Trophoblast cell (in vitro differentiated cells and primary cell): Measurements from ENCODE around the gene AGRP.

Experiments used
- DNase-seq, 2 donors: peaks; one replicate each; pipeline ENCODE4 v3.0.0-alpha.2; 2016
- H2AFZ ChIP-seq: 2 replicates; pipeline ENCODE4 v1.6.1; 2013; ENCODE audit warnings: low read length, moderate library complexity, mild to moderate bottlenecking; ENCODE audit not compliant: insufficient read depth, poor library complexity
- H2AK5ac ChIP-seq: 2 replicates; pipeline ENCODE4 v1.6.1; 2013; ENCODE audit warnings: mild to moderate bottlenecking, low read length
- H2BK120ac ChIP-seq: 2 replicates; pipeline ENCODE4 v1.6.1; 2013; ENCODE audit warnings: low read length, mild to moderate bottlenecking, moderate library complexity; ENCODE audit not compliant: insufficient read depth, poor library complexity
- H2BK12ac ChIP-seq: 2 replicates; pipeline ENCODE4 v1.6.1; 2013; ENCODE audit warnings: mild to moderate bottlenecking, low read length, moderate library complexity
- H2BK5ac ChIP-seq: 2 replicates; pipeline ENCODE4 v1.6.1; 2013; ENCODE audit warnings: low read length, low read depth, moderate library complexity, mild to moderate bottlenecking; ENCODE audit not compliant: poor library complexity
- H3K14ac ChIP-seq: 2 replicates; pipeline ENCODE4 v1.6.1; 2013; ENCODE audit warnings: mild to moderate bottlenecking, low read length
- H3K18ac ChIP-seq: 2 replicates; pipeline ENCODE4 v1.6.1; 2013; ENCODE audit warnings: mild to moderate bottlenecking, low read length
- H3K23ac ChIP-seq: 2 replicates; pipeline ENCODE4 v1.6.1; 2013; ENCODE audit warnings: low read length
- H3K27ac ChIP-seq: 2 replicates; pipeline ENCODE4 v1.5.1; 2013; ENCODE audit warnings: low read depth, mild to moderate bottlenecking, inconsistent platforms, low read length, moderate library complexity
- H3K27me3 ChIP-seq: 2 replicates; pipeline ENCODE4 v1.6.1; 2013; ENCODE audit warnings: inconsistent platforms, mild to moderate bottlenecking, low read length, moderate library complexity; ENCODE audit not compliant: insufficient read depth
- H3K36me3 ChIP-seq, 2 experiments: 1 replicate in 1 of 2; 2 replicates in 1 of 2; pipeline ENCODE4 v1.6.1; 2013; ENCODE audit warnings: low read length in 2 of 2, mild to moderate bottlenecking in 2 of 2, moderate library complexity in 1 of 2; ENCODE audit not compliant: insufficient read depth in 2 of 2, control insufficient read depth in 1 of 2
- H3K4ac ChIP-seq: 2 replicates; pipeline ENCODE4 v1.6.1; 2013; ENCODE audit warnings: low read depth, mild to moderate bottlenecking, low read length, moderate library complexity
- H3K4me1 ChIP-seq, 2 experiments: 1 replicate in 1 of 2; 2 replicates in 1 of 2; pipeline ENCODE4 v1.6.1; 2013; ENCODE audit warnings: low read length in 2 of 2, mild to moderate bottlenecking in 2 of 2, moderate library complexity in 1 of 2; ENCODE audit not compliant: insufficient read depth in 2 of 2, control insufficient read depth in 1 of 2
- H3K4me2 ChIP-seq: 2 replicates; pipeline ENCODE4 v1.6.1; 2013; ENCODE audit warnings: inconsistent platforms, mild to moderate bottlenecking, low read length, moderate library complexity
- H3K4me3 ChIP-seq: 2 replicates; pipeline ENCODE4 v1.5.1; 2013; ENCODE audit warnings: mild to moderate bottlenecking, low read depth, low read length, inconsistent platforms
- H3K79me1 ChIP-seq: one replicate; pipeline ENCODE4 v1.6.1; 2013; ENCODE audit warnings: low read length
- H3K79me2 ChIP-seq: 2 replicates; pipeline ENCODE4 v1.6.1; 2013; ENCODE audit warnings: low read length, mild to moderate bottlenecking; ENCODE audit not compliant: control insufficient read depth, insufficient read depth, poor library complexity
- H3K9ac ChIP-seq: 2 replicates; pipeline ENCODE4 v1.6.1; 2013; ENCODE audit warnings: mild to moderate bottlenecking, low read length
- H3K9me3 ChIP-seq: 2 replicates; pipeline ENCODE4 v1.6.1; 2013; ENCODE audit warnings: low read depth, mild to moderate bottlenecking, control low read depth, inconsistent platforms, low read length; ENCODE audit not compliant: insufficient read depth
- H4K12ac ChIP-seq: 2 replicates; pipeline ENCODE4 v1.6.1; 2013; ENCODE audit warnings: low read depth, mild to moderate bottlenecking, low read length, moderate library complexity
- H4K8ac ChIP-seq: 2 replicates; pipeline ENCODE4 v1.6.1; 2013; ENCODE audit warnings: low read depth, mild to moderate bottlenecking, low read length, moderate library complexity
- H4K91ac ChIP-seq: one replicate; pipeline ENCODE4 v1.6.1; 2013; ENCODE audit warnings: low read depth, mild to moderate bottlenecking, low read length, moderate library complexity
- WGBS: extraction: QIAGEN DNeasy Blood & Tissue Kit; methylation state at CpG from one replicate; pipeline ENCODE4 v1.1.7; 2013; ENCODE audit warnings: missing lambda C conversion rate; ENCODE audit not compliant: insufficient read length, insufficient coverage; ENCODE audit errors: extremely low coverage; 5-methylcytosine and 5-hydroxymethylcytosine counted together

Gene AGRP

DNA sequence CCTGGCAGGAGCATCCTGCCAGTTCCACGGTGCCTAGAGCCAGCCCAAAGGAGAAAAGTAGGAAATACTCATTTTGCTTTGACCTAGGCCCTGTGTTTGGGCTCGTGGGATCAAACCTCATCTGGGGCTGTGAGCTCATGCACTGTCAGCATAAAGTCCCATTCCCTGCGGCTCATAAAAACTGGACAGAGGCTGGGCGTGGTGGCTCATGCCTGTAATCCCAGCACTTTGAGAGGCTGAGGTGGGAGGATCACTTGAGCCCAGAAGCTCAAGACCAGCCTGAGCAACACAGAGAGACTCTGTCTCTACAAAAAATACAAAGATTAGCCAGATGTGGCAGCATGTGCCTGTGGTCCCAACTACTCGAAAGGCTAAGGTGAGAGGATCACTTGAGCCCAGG, 20.3 kb downstream of the AGRP start:
- H2AK5ac ChIP-seq: no peak overlapping the region
- H3K79me1 ChIP-seq: no peaks in the 10 kb centered on the region
- peaks cover 3 to 4% of the 10 kb centered on the region in 2 experiments for H3K4me1 ChIP-seq
- no peak overlapping the region for H2BK12ac ChIP-seq
- WGBS: no CpG with 5 or more reads among the region's 5 CpGs
- H4K91ac ChIP-seq: no peak overlapping the region
- H3K14ac ChIP-seq: no peak overlapping the region
- no peak overlapping the region for H3K4me3 ChIP-seq
- H3K79me2 ChIP-seq: no peaks in the 10 kb centered on the region
- H2AFZ ChIP-seq: no peak overlapping the region
- H2BK120ac ChIP-seq: no peak overlapping the region
- H3K27me3 ChIP-seq: no peaks in the 10 kb centered on the region
- H3K18ac ChIP-seq: no peak overlapping the region
- no peak overlapping the region for H3K4ac ChIP-seq
- no peak for DNase-seq
- H3K4me2 ChIP-seq: no peak overlapping the region
- H3K23ac ChIP-seq: no peak overlapping the region
- no peak overlapping the region for H4K8ac ChIP-seq
- no peak overlapping the region for H2BK5ac ChIP-seq
- H3K27ac ChIP-seq: no peak overlapping the region
- H4K12ac ChIP-seq: no peak overlapping the region
- H3K9ac ChIP-seq: no peak overlapping the region
- H3K36me3 ChIP-seq: peaks cover 13 to 19% of the 10 kb centered on the region in 2 experiments
- no peaks in the 10 kb centered on the region for H3K9me3 ChIP-seq

DNA sequence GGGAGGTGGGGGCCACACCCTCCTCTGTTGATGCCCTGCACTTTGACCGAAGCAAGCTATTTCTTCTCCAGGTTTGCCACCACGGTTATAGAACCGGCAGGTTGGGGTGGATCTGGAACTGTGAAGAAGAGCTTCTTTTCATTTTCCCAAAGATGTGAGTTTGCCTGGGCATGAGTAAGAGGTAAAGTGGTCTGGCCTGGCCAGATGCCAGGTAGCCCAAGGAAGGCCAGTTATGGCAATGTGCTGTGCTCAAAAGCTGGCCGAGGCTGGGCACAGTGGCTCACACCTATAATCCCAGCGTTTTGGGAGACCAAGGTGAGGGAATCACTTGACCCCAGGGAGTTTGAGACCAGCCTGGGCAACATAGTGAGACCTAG, 21.1 kb downstream of the AGRP start:
- Histone ChIP-seq H2BK120ac (no peak overlapping the region), H3K27ac (no peak overlapping the region), H4K91ac (no peak overlapping the region), H3K79me2 (no peaks in the 10 kb centered on the region), H3K4me3 (no peak overlapping the region), H3K18ac (no peak overlapping the region), H3K9ac (no peak overlapping the region), H2BK5ac (no peak overlapping the region), H3K23ac (no peak overlapping the region), H3K4ac (no peak overlapping the region), H3K79me1 (no peaks in the 10 kb centered on the region), H4K8ac (no peak overlapping the region), H2AK5ac (no peak overlapping the region), H2BK12ac (no peak overlapping the region), H3K4me2 (no peak overlapping the region), H4K12ac (no peak overlapping the region), H3K36me3 (peaks cover 16 to 21% of the 10 kb centered on the region in 2 experiments), H3K27me3 (no peaks in the 10 kb centered on the region), H3K14ac (no peak overlapping the region), H2AFZ (no peak overlapping the region), H3K9me3 (no peaks in the 10 kb centered on the region), H3K4me1 (peaks cover 3 to 4% of the 10 kb centered on the region in 2 experiments)
- DNase-seq: no peak
- WGBS: no CpG with 5 or more reads among the region's 5 CpGs

DNA sequence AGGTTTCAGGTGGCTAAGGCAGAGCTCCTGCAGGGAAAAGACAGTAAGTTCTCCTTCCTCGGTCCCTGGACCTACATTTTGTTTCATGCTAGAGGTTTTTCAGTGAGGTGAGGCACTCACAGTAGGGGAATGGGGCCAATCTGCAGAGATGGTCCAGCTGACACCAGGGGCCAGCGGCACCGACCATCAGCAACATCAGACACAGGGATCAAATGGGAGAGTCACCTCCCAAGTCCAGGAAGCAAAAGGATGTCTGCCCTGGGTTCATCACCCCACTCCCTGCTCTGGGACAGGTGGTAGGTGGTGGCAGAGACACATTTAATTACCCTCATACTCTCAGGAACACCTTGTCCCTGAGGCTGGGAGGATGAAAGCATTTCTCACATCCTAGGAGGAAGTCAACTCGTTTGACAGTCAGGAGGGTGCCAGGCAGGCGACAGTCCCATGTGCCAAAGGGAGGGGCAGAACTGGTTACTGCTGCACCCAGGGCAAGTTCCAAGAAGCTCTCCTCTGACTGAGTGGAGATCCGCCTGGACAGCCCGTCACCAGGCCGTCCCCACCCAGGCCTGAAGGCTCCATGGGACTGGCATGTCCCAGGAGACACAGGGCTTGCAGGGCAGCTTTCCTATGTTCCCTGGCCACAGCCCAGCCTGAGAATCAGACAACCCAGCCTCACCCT, 21.6 kb downstream of the AGRP start:
- Histone ChIP-seq H2BK12ac (no peak overlapping the region), H2AFZ (no peak overlapping the region), H2BK120ac (no peak overlapping the region), H3K4ac (no peak overlapping the region), H4K91ac (no peak overlapping the region), H2BK5ac (no peak overlapping the region), H3K79me2 (no peaks in the 10 kb centered on the region), H3K18ac (no peak overlapping the region), H4K12ac (no peak overlapping the region), H3K9ac (no peak overlapping the region), H4K8ac (no peak overlapping the region), H3K36me3 (peaks cover 17 to 21% of the 10 kb centered on the region in 2 experiments), H3K27me3 (no peaks in the 10 kb centered on the region), H3K9me3 (no peaks in the 10 kb centered on the region), H2AK5ac (no peak overlapping the region), H3K23ac (no peak overlapping the region), H3K27ac (no peak overlapping the region), H3K4me2 (no peak overlapping the region), H3K4me1 (peaks cover 3 to 4% of the 10 kb centered on the region in 2 experiments), H3K14ac (no peak overlapping the region), H3K4me3 (no peak overlapping the region), H3K79me1 (no peaks in the 10 kb centered on the region)
- no CpG with 5 or more reads among the region's 8 CpGs for WGBS
- DNase-seq: no peak

DNA sequence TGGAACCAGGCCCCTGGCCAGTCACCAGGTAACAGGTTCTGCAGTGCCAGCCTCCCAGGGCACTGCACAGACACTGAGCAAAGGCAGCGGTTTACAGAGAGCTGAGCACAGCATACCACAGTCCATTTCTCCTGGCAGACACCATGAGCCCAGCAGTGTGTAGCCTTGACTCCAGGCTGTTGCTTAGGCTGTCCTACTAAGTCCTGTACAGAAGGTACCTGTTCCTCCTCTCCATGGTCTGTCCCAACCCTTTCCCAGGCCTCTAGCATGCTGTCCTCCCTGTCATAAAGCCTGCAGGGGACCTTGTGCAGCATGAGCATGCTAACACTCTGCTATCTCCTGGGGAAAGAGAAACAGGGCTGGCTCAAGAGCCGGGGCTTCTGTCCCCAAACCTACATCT, 22.4 kb downstream of the AGRP start:
- Histone ChIP-seq H3K79me2 (no peaks in the 10 kb centered on the region), H3K4me3 (no peak overlapping the region), H3K9ac (no peak overlapping the region), H3K4ac (no peak overlapping the region), H2BK120ac (no peak overlapping the region), H3K23ac (no peak overlapping the region), H4K8ac (no peak overlapping the region), H4K91ac (no peak overlapping the region), H3K4me2 (no peak overlapping the region), H3K9me3 (no peaks in the 10 kb centered on the region), H3K4me1 (peaks cover 3 to 4% of the 10 kb centered on the region in 2 experiments), H2BK12ac (no peak overlapping the region), H3K14ac (no peak overlapping the region), H3K79me1 (no peaks in the 10 kb centered on the region), H3K18ac (no peak overlapping the region), H3K36me3 (peaks cover 17 to 21% of the 10 kb centered on the region in 2 experiments), H2AK5ac (no peak overlapping the region), H3K27me3 (no peaks in the 10 kb centered on the region), H4K12ac (no peak overlapping the region), H2BK5ac (no peak overlapping the region), H2AFZ (no peak overlapping the region), H3K27ac (no peak overlapping the region)
- WGBS: no CpG with 5 or more reads among the region's 2 CpGs
- no peak for DNase-seq
